IMR-90 (cell line): ENCODE data around the gene SHISAL1. TPM values are rescaled to one million over a fixed set of nuclear protein-coding genes. Genes with fewer than 3 reads are reported as not detected.

Source experiments
- ATAC-seq: fragments of 200-7000 bp; cut with Tn5 transposase; 2 replicates; pipeline ENCODE4 v1.9.1; 2020; ENCODE audit warnings: low read depth, mild to moderate bottlenecking, moderate library complexity
- BruUV-seq: library from RNA; stranded (reverse); fragments of 400-500 nt; replicated peaks from 2 replicates; lab custom pipeline; 2021; lab: Mats Ljungman, UMichigan
- CTCF ChIA-PET: fragments of 300-600 bp; formaldehyde crosslinking; extraction: SDS; loops from one replicate; lab custom pipeline; 2021; ENCODE audit warnings: antibody characterized with exemption; lab: Yijun Ruan, JAX
- POLR2A ChIA-PET: fragments of 300-600 bp; sonication (Branson Sonifier 250); formaldehyde crosslinking; loops from one replicate; lab custom pipeline; 2022; ENCODE audit warnings: antibody characterized with exemption; ENCODE audit not compliant: unreplicated experiment; lab: Charles Lee
- DNase-seq: peaks from one replicate; pipeline ENCODE4 v3.0.0; 2013
- H2AFZ ChIP-seq: replicated peaks from 2 replicates; pipeline ENCODE3; 2013; ENCODE audit warnings: low read length, mild to moderate bottlenecking; ENCODE audit not compliant: poor library complexity
- H2AK5ac ChIP-seq: 2 replicates; pipeline ENCODE4 v1.6.1; 2013; ENCODE audit warnings: low read depth, low read length, inconsistent platforms
- H2AK9ac ChIP-seq: replicated peaks from 2 replicates; pipeline ENCODE3; 2013; ENCODE audit warnings: mild to moderate bottlenecking, low read depth, low read length, moderate library complexity; ENCODE audit not compliant: poor library complexity
- H2BK120ac ChIP-seq: 2 replicates; pipeline ENCODE4 v1.6.1; 2013; ENCODE audit warnings: low read depth, low read length, inconsistent platforms
- H2BK15ac ChIP-seq: 3 replicates; pipeline ENCODE4 v1.6.1; 2013; ENCODE audit warnings: low read depth, low read length, inconsistent platforms
- H2BK20ac ChIP-seq: 2 replicates; pipeline ENCODE4 v1.6.1; 2013; ENCODE audit warnings: low read depth, mild to moderate bottlenecking, inconsistent platforms, low read length, moderate library complexity
- H2BK5ac ChIP-seq: 2 replicates; pipeline ENCODE4 v1.6.1; 2013; ENCODE audit warnings: mild to moderate bottlenecking, low read depth, low read length, inconsistent platforms; ENCODE audit not compliant: poor library complexity, severe bottlenecking
- H3K14ac ChIP-seq: replicated peaks from 2 replicates; pipeline ENCODE4 v1.6.1; 2013; ENCODE audit warnings: low read depth, low read length, inconsistent platforms
- H3K18ac ChIP-seq: 2 replicates; pipeline ENCODE4 v1.6.1; 2013; ENCODE audit warnings: low read depth, low read length, control low read depth
- H3K23ac ChIP-seq: 2 replicates; pipeline ENCODE4 v1.6.1; 2013; ENCODE audit warnings: low read depth, low read length, inconsistent platforms
- H3K27ac ChIP-seq: 2 replicates; pipeline ENCODE4 v1.5.1; 2013; ENCODE audit warnings: mild to moderate bottlenecking, control low read depth, low read length; ENCODE audit not compliant: insufficient read depth
- H3K27me3 ChIP-seq: 2 replicates; pipeline ENCODE4 v1.6.1; 2013; ENCODE audit warnings: low read length; ENCODE audit not compliant: control insufficient read depth, insufficient read depth
- H3K36me3 ChIP-seq: 2 replicates; pipeline ENCODE4 v1.6.1; 2013; ENCODE audit warnings: low read length, mixed read lengths; ENCODE audit not compliant: control insufficient read depth, insufficient read depth
- H3K4ac ChIP-seq: 2 replicates; pipeline ENCODE4 v1.6.1; 2013; ENCODE audit warnings: low read depth, low read length, inconsistent platforms
- H3K4me1 ChIP-seq: 2 replicates; pipeline ENCODE4 v1.6.1; 2013; ENCODE audit warnings: low read length, mixed read lengths; ENCODE audit not compliant: control insufficient read depth, insufficient read depth
- H3K4me2 ChIP-seq: 2 replicates; pipeline ENCODE4 v1.6.1; 2013; ENCODE audit warnings: low read depth, mild to moderate bottlenecking, control low read depth, low read length, moderate library complexity
- H3K4me3 ChIP-seq: 2 replicates; pipeline ENCODE4 v1.5.1; 2013; ENCODE audit warnings: low read depth, mild to moderate bottlenecking, control low read depth, low read length, moderate library complexity; ENCODE audit not compliant: insufficient read depth
- H3K56ac ChIP-seq: 2 replicates; pipeline ENCODE4 v1.6.1; 2013; ENCODE audit warnings: low read length, inconsistent platforms; ENCODE audit not compliant: insufficient read depth; ENCODE audit errors: extremely low read depth
- H3K79me1 ChIP-seq, 2 experiments: 2 replicates each; pipeline ENCODE4 v1.6.1; 2013; ENCODE audit warnings: low read length in 2 of 2, inconsistent platforms in 1 of 2, low read depth in 1 of 2
- H3K9ac ChIP-seq: 2 replicates; pipeline ENCODE4 v1.6.1; 2013; ENCODE audit warnings: low read depth, low read length, control low read depth
- H3K9me1 ChIP-seq: 2 replicates; pipeline ENCODE4 v1.6.1; 2013; ENCODE audit warnings: low read length, inconsistent platforms; ENCODE audit not compliant: insufficient read depth
- H3K9me3 ChIP-seq: 2 replicates; pipeline ENCODE4 v1.6.1; 2013; ENCODE audit warnings: low read length; ENCODE audit not compliant: control insufficient read depth, insufficient read depth
- H4K20me1 ChIP-seq: 2 replicates; pipeline ENCODE4 v1.6.1; 2013; ENCODE audit warnings: low read length, inconsistent platforms; ENCODE audit not compliant: insufficient read depth
- H4K5ac ChIP-seq: 2 replicates; pipeline ENCODE4 v1.6.1; 2013; ENCODE audit warnings: mild to moderate bottlenecking, low read depth, low read length, control low read depth
- H4K8ac ChIP-seq, 2 experiments: 2 replicates each; pipeline ENCODE4 v1.6.1; 2013; ENCODE audit warnings: low read depth in 2 of 2, low read length in 2 of 2, control low read depth in 1 of 2, inconsistent platforms in 1 of 2
- H4K91ac ChIP-seq: 2 replicates; pipeline ENCODE4 v1.6.1; 2013; ENCODE audit warnings: low read depth, low read length, inconsistent platforms; ENCODE audit not compliant: insufficient read depth
- BHLHE40 ChIP-seq: fragments of 150-350 bp; IDR thresholded peaks from 2 replicates; pipeline ENCODE4 v1.6.1; 2016; ENCODE audit warnings: mild to moderate bottlenecking, low read depth, low read length
- CEBPB ChIP-seq: IDR thresholded peaks from 2 replicates; pipeline ENCODE4 v1.6.1; 2012; ENCODE audit warnings: low read depth, low read length, improper control_type of control experiment
- CHD1 ChIP-seq: IDR thresholded peaks from 2 replicates; pipeline ENCODE4 v1.6.1; 2012; ENCODE audit warnings: low read depth, low read length, improper control_type of control experiment
- FOS ChIP-seq: fragments of 150-350 bp; IDR thresholded peaks from 2 replicates; pipeline ENCODE4 v1.6.1; 2016; ENCODE audit warnings: low read depth, low read length
- MAFK ChIP-seq: IDR thresholded peaks from 2 replicates; pipeline ENCODE4 v1.6.1; 2012; ENCODE audit warnings: low read depth, low read length, improper control_type of control experiment
- MAZ ChIP-seq: IDR thresholded peaks from 2 replicates; pipeline ENCODE4 v1.6.1; 2012; ENCODE audit warnings: low read depth, mild to moderate bottlenecking, low read length, improper control_type of control experiment, moderate library complexity, borderline replicate concordance
- MXI1 ChIP-seq: IDR thresholded peaks from 2 replicates; pipeline ENCODE4 v1.6.1; 2012; ENCODE audit warnings: low read depth, mild to moderate bottlenecking, low read length, moderate library complexity, borderline replicate concordance
- NFE2L2 ChIP-seq: fragments of 150-350 bp; IDR thresholded peaks from 2 replicates; pipeline ENCODE4 v1.6.1; 2016; ENCODE audit warnings: low read depth, mild to moderate bottlenecking, low read length
- POLR2A ChIP-seq: IDR thresholded peaks from 2 replicates; pipeline ENCODE4 v1.6.1; 2012; ENCODE audit warnings: mild to moderate bottlenecking, low read depth, low read length
- RAD21 ChIP-seq: IDR thresholded peaks from 2 replicates; pipeline ENCODE4 v1.6.1; 2012; ENCODE audit warnings: low read length, improper control_type of control experiment
- RCOR1 ChIP-seq: IDR thresholded peaks from 2 replicates; pipeline ENCODE4 v1.6.1; 2012; ENCODE audit warnings: mild to moderate bottlenecking, low read length, improper control_type of control experiment; ENCODE audit not compliant: insufficient replicate concordance
- RFX5 ChIP-seq: IDR thresholded peaks from 2 replicates; pipeline ENCODE4 v1.8.0; 2012; ENCODE audit warnings: low read depth, mild to moderate bottlenecking, low read length, moderate library complexity
- SMC3 ChIP-seq: fragments of 150-350 bp; IDR thresholded peaks from 2 replicates; pipeline ENCODE4 v1.6.1; 2016; ENCODE audit warnings: low read depth, mild to moderate bottlenecking, antibody characterized with exemption, low read length, moderate library complexity
- WGBS, 2 experiments: methylation state at CpG; one replicate each; pipeline versions ENCODE4 v1.1.5 to v1.1.7; 2013; ENCODE audit warnings: missing lambda C conversion rate in 2 of 2; ENCODE audit not compliant: insufficient read length in 1 of 2; ENCODE audit errors: extremely low coverage in 2 of 2; 5-methylcytosine and 5-hydroxymethylcytosine counted together
- dilution Hi-C: fragments of 300-500 bp; cut with HindIII; formaldehyde crosslinking; loops from one replicate; pipeline ENCODE4 v1.14.3; 2018; ENCODE audit warnings: low sequenced_read_pairs; ENCODE audit not compliant: unreplicated experiment
- in situ Hi-C: fragments of 300-500 bp; cut with MboI; formaldehyde crosslinking; loops from 3 replicates; pipeline ENCODE4 v1.14.3; 2019; ENCODE audit warnings: low sequenced_read_pairs, inconsistent platforms, mixed read lengths
- intact Hi-C: fragments of 100-400 bp; cut with micrococcal nuclease; formaldehyde crosslinking; loops from 2 replicates; pipeline ENCODE4 v1.10.0; 2022
- polyA plus RNA-seq, 3 experiments: library from polyadenylated mRNA; depleted of rRNA; stranded (reverse); fragments of >200 nt; gene quantifications; 2 replicates each; pipeline ENCODE4 v1.2.3, GENCODE V29; 2012; ENCODE audit warnings: low replicate concordance in 1 of 3
- total RNA-seq: library from RNA; depleted of rRNA; stranded (reverse); fragments of >200 nt; gene quantifications from 2 replicates; pipeline ENCODE4 v1.2.3, GENCODE V29; 2012
- TF ChIP-seq, protein P1 (sequence below): conservative IDR thresholded peaks from 2 replicates; pipeline ENCODE4 v1.5.1; 2012; ENCODE audit warnings: mild to moderate bottlenecking, low read depth, low read length, improper control_type of control experiment
- TF ChIP-seq, protein P2 (sequence below): fragments of 150-350 bp; IDR thresholded peaks from 2 replicates; pipeline ENCODE4 v1.6.1; 2017; ENCODE audit warnings: mild to moderate bottlenecking, antibody characterized with exemption, low read length, low read depth
- TF ChIP-seq, protein P3 (sequence below): fragments of 150-350 bp; IDR thresholded peaks from 2 replicates; pipeline ENCODE4 v1.6.1; 2016; ENCODE audit warnings: low read depth, mild to moderate bottlenecking, low read length, moderate library complexity, borderline replicate concordance

The SHISAL1 gene
- total and polyA plus RNA-seq, 2 of the 4 experiments (the other 2 are of a cell fraction) = 1.0 to 1.4 TPM

DNA sequence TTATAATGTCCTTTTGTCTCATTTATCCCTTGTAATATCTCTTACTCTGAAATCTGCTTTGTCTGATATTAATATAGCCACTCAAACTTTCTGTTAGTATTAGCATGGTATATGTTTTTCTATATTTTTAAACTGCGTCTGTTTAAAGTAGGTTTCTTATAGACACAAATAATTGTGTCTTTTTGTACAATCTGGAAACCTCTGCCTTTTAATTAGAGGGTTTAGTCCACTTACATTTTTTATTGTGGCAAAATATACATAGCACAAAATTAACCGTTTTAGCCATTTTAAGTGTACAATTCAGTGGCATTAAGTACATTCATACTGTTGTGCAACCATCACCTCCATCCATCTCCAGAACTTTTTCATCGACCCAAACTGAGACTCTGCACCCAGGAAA is 103.4 kb downstream of the SHISAL1 start:
- H3K27ac ChIP-seq = no peak overlapping the region
- in situ Hi-C loops = no loop called here
- H2BK5ac ChIP-seq = no peak overlapping the region
- DNase-seq = no peak
- H2AK5ac ChIP-seq = no peak overlapping the region
- 33% methylated on average over 1 of the region's 3 CpGs; no CpG with 5 or more reads in 1 of the 2 experiments for WGBS, 2 experiments
- H4K5ac ChIP-seq = no peak overlapping the region
- H3K23ac ChIP-seq = no peak overlapping the region
- no peak overlapping the region for H2AFZ ChIP-seq
- H2BK120ac ChIP-seq = no peak overlapping the region
- H3K4me3 ChIP-seq = no peak overlapping the region
- peaks cover 5% of the 10 kb centered on the region; the same call in 1 of the 2 replicates for H3K9me3 ChIP-seq
- no peak overlapping the region for H2BK20ac ChIP-seq
- H2BK15ac ChIP-seq = no peak overlapping the region
- H3K4me2 ChIP-seq = no peak overlapping the region
- no peak overlapping the region for H3K56ac ChIP-seq
- BruUV-seq = no TSS peak
- H4K8ac ChIP-seq = no peak overlapping the region
- H3K14ac ChIP-seq = no peak overlapping the region
- H3K36me3 ChIP-seq = no peaks in the 10 kb centered on the region
- no peak overlapping the region for H3K18ac ChIP-seq
- no peak overlapping the region for H3K9ac ChIP-seq
- no peaks in the 10 kb centered on the region for H3K9me1 ChIP-seq
- no peak for ATAC-seq
- no peaks in the 10 kb centered on the region for H4K20me1 ChIP-seq
- CTCF ChIA-PET = no interaction called here
- POLR2A ChIA-PET = no interaction called here
- H3K4ac ChIP-seq = no peak overlapping the region
- peaks cover 3% of the 10 kb centered on the region; the same call in 1 of the 2 replicates for H3K27me3 ChIP-seq
- no peak overlapping the region for H2AK9ac ChIP-seq
- dilution Hi-C loops = no loop called here
- no peaks in the 10 kb centered on the region for H3K79me1 ChIP-seq
- intact Hi-C loops = no loop called here
- H4K91ac ChIP-seq = no peak overlapping the region
- peaks cover 10% of the 10 kb centered on the region; the same call in 1 of the 2 replicates for H3K4me1 ChIP-seq
- TF ChIP-seq, protein P1, sequence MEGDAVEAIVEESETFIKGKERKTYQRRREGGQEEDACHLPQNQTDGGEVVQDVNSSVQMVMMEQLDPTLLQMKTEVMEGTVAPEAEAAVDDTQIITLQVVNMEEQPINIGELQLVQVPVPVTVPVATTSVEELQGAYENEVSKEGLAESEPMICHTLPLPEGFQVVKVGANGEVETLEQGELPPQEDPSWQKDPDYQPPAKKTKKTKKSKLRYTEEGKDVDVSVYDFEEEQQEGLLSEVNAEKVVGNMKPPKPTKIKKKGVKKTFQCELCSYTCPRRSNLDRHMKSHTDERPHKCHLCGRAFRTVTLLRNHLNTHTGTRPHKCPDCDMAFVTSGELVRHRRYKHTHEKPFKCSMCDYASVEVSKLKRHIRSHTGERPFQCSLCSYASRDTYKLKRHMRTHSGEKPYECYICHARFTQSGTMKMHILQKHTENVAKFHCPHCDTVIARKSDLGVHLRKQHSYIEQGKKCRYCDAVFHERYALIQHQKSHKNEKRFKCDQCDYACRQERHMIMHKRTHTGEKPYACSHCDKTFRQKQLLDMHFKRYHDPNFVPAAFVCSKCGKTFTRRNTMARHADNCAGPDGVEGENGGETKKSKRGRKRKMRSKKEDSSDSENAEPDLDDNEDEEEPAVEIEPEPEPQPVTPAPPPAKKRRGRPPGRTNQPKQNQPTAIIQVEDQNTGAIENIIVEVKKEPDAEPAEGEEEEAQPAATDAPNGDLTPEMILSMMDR = no peak
- TF ChIP-seq POLR2A (no peak), SMC3 (no peak), CHD1 (no peak), RCOR1 (no peak), MAFK (no peak), NFE2L2 (no peak), RFX5 (no peak), CEBPB (no peak), BHLHE40 (no peak), FOS (no peak), MAZ (no peak), MXI1 (no peak), RAD21 (no peak)
- TF ChIP-seq, protein P2, sequence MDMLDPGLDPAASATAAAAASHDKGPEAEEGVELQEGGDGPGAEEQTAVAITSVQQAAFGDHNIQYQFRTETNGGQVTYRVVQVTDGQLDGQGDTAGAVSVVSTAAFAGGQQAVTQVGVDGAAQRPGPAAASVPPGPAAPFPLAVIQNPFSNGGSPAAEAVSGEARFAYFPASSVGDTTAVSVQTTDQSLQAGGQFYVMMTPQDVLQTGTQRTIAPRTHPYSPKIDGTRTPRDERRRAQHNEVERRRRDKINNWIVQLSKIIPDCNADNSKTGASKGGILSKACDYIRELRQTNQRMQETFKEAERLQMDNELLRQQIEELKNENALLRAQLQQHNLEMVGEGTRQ = no peak
- TF ChIP-seq, protein P3, sequence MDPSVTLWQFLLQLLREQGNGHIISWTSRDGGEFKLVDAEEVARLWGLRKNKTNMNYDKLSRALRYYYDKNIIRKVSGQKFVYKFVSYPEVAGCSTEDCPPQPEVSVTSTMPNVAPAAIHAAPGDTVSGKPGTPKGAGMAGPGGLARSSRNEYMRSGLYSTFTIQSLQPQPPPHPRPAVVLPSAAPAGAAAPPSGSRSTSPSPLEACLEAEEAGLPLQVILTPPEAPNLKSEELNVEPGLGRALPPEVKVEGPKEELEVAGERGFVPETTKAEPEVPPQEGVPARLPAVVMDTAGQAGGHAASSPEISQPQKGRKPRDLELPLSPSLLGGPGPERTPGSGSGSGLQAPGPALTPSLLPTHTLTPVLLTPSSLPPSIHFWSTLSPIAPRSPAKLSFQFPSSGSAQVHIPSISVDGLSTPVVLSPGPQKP = no peak
